PFSK-1 (cell line): Measurements from ENCODE around the gene CNIH3.

ENCODE experiments used
- REST ChIP-seq, 2 experiments: IDR thresholded peaks; 2 replicates each; pipeline versions ENCODE4 v1.6.1 to v1.8.0; 2011 to 2012; ENCODE audit warnings: low read depth in 2 of 2, low read length in 2 of 2, control low read depth in 1 of 2, inconsistent platforms in 1 of 2, mild to moderate bottlenecking in 1 of 2, moderate library complexity in 1 of 2; ENCODE audit not compliant: insufficient read depth in 1 of 2
- TAF1 ChIP-seq: IDR thresholded peaks from 2 replicates; pipeline ENCODE4 v1.6.1; 2012; ENCODE audit warnings: low read length, control low read depth, borderline replicate concordance; ENCODE audit not compliant: insufficient read depth

- no peak for TF ChIP-seq TAF1
- no peak for TF ChIP-seq REST (IDR thresholded peaks at IDR 0.05; ENCODE audit: insufficient read depth in 1 of 2, low read depth in 2 of 2, low read length in 2 of 2)
These were observed 146.6 kb downstream of the CNIH3 start for GRCh38 chr1:224762701-224763100.
